ENCODE data around the gene TRAPPC12. TPM values are rescaled to one million over a fixed set of nuclear protein-coding genes. Genes with fewer than 3 reads are reported as not detected.
A peak's percentile ranks its signal among the peaks of the same experiment; 100 is the strongest.

Gene TRAPPC12
- total RNA-seq, 1 donor from 2014 or later, result 89.8 TPM

DNA sequence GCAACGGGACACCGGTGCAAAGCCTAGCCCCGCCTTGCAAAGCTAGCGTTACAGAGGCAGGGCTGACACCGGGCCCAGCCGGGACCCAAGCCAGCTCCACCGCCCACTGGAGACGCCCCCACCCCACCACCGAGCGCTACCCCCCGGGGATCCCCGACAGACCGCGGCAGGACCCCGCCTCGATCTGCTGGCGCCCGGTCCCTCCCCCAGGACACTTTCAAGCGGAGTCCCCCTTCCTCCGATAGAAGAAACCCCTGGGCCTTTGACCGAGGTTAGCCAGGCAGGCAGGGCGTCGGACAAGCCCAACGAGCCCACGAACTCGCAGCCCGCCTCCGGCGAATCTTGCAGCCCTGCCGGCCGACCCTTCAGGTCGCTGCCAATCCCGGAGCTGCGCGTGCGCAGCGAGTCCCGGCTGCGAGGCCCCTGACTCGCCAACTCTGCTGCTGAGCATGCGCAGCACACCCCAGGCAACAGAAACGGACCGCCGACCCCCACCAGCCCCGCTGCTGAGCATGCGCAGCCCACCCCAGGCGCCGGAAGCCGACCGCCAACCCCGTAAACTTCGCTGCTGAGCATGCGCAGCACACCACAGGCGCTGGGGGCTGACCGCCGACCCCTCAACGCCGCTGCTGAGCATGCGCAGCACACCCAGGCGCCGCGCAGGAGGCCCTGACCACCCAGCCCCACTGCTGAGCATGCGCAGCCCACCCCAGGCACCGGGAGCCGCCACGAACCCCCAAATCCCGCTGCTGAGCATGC is 139.2 kb downstream of the TRAPPC12 start:
- Histone ChIP-seq H3K27me3 (no peaks in the 10 kb centered on the region), H3K4me1 (peaks cover 21% of the 10 kb centered on the region), H3K9me3 (no peaks in the 10 kb centered on the region), H3K36me3 (peaks cover 13% of the 10 kb centered on the region), H3K27ac (peak overlapping the region; percentile 99), H3K4me3 (peak overlapping the region; percentile 79)
- intact Hi-C loops (cut with DNase I), result no loop called here
- DNase-seq (peak; percentile 99), ATAC-seq (peak; percentile 95)
- TF ChIP-seq, protein P1, sequence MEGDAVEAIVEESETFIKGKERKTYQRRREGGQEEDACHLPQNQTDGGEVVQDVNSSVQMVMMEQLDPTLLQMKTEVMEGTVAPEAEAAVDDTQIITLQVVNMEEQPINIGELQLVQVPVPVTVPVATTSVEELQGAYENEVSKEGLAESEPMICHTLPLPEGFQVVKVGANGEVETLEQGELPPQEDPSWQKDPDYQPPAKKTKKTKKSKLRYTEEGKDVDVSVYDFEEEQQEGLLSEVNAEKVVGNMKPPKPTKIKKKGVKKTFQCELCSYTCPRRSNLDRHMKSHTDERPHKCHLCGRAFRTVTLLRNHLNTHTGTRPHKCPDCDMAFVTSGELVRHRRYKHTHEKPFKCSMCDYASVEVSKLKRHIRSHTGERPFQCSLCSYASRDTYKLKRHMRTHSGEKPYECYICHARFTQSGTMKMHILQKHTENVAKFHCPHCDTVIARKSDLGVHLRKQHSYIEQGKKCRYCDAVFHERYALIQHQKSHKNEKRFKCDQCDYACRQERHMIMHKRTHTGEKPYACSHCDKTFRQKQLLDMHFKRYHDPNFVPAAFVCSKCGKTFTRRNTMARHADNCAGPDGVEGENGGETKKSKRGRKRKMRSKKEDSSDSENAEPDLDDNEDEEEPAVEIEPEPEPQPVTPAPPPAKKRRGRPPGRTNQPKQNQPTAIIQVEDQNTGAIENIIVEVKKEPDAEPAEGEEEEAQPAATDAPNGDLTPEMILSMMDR (IDR thresholded peaks at IDR 0.05), result no peak

DNA sequence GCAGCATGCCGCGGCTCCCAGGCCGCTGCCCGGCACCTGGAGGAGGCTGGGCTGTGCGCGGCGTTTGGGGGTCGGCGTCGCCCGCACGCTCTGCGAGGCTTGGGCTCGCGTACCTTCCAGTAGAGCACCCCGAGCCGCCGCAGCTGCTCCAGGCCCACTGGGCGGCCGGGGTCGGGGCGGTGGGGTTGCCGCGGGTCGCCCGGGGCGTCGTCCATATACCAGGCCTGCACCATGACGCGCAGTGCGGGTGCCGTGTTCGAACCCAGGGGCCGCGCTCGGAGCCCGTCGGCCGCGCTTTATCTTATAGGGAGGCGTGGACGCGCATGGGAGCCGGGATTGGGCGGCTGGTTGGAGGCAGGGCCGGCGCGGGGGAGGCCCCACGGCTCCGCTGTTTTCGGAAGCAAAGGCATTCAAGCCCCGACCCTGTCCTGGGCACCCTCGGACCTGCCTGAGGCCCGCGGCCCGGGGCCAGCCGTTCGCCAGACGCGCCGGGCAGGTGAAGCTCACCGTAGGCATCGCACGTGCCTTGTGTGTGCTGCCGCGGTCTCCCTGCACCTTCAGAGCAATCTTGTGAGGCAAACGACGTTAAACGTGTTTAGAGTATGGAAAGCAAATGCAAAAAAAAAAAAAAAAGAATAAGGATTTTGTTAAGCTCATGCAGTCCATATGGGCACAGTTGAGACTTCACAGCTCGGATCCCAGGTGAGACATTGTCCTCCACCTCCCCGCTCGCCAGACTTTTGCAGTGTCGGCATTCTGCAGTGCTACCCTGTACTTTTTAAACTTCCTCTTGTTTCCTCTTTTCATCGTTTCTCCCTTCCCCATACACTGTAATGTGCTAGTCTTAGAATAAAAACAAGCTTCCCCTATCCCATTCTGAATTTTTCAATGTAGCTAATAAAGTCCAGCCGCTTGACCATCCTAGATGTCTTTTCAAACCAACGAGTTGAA is 140.0 kb downstream of the TRAPPC12 start, which contains the start of gene ADI1:
ADI1 (minus strand) TSS at position 277 of the 951 bp plus-strand sequence; CDS start at position 233, 44 bp downstream.
- intact Hi-C loops (cut with DNase I), result no loop called here
- peaks cover 30% of the 10 kb centered on the region for H3K4me1 ChIP-seq

DNA sequence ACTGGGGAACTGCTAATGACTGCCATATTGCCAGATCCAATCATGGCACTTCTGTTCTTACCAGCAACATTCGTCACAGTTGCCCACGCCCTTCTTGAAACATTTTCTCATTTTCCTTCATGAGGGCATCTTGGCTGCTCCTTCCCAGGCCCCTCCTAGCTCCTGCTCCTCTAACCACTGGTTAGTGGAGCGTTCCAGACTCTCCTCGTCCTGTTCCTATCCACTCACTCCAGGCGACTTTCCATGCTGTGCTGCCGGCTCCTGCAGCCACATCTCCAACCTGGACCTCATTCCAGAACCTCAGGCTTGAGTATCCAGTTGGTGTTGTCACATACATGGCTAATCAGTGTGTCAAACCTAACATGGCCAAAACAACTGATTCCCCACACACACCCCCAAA is 141.1 kb downstream of the TRAPPC12 start:
- H3K9me3 ChIP-seq, result no peaks in the 10 kb centered on the region
- no peak for DNase-seq
- no peak overlapping the region for H3K27ac ChIP-seq
- peaks cover 7% of the 10 kb centered on the region for H3K36me3 ChIP-seq
- TF ChIP-seq, protein P1 (IDR thresholded peaks at IDR 0.05), result no peak
- ATAC-seq, result no peak
- peaks cover 37% of the 10 kb centered on the region for H3K4me1 ChIP-seq
- no peak overlapping the region for H3K4me3 ChIP-seq
- H3K27me3 ChIP-seq, result no peaks in the 10 kb centered on the region
- intact Hi-C loops (cut with DNase I), result no loop called here

More for the DNA sequence above, 140.0 kb downstream of the TRAPPC12 start, which contains the start of gene ADI1:
- Histone ChIP-seq H3K27me3 (no peaks in the 10 kb centered on the region), H3K9me3 (no peaks in the 10 kb centered on the region), H3K27ac (peak within 1 kb of the TSS; percentile 99), H3K4me3 (peak within 1 kb of the TSS; percentile 79), H3K36me3 (peaks cover 7% of the 10 kb centered on the region)
- DNase-seq (peak; percentile 95), ATAC-seq (peak; percentile 88)
- TF ChIP-seq, protein P1 (IDR thresholded peaks at IDR 0.05), result no peak

DNA sequence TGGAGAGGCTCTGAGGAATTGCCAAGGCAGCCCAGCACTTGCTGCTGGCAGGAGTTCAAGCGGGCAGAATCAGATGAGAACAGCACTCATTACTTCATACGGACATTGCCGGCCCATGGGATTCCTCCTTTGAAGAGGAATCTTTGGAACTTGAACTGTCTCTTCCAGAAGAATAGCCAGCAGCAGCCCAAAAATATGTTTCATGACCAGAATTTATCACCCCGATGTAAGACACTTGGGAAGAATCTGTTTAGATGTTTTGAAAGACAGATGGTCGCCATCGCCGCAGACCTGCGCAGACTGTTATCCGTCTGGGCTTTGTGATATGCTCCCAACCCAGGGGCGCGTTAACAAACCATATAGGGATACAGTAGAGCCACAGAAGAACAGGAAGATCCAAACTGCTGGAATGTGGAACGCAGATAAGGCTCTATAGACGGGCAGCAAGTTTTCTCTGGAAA is 143.5 kb downstream of the TRAPPC12 start:
- TF ChIP-seq, protein P1 (IDR thresholded peaks at IDR 0.05), result no peak
- intact Hi-C loops (cut with DNase I), result no loop called here
- no peak overlapping the region for H3K4me3 ChIP-seq
- H3K4me1 ChIP-seq, result peaks cover 37% of the 10 kb centered on the region
- peak overlapping the region; percentile 66 for H3K27ac ChIP-seq
- no peaks in the 10 kb centered on the region for H3K9me3 ChIP-seq
- ATAC-seq (no peak), DNase-seq (no peak)
- no peaks in the 10 kb centered on the region for H3K27me3 ChIP-seq
- no peaks in the 10 kb centered on the region for H3K36me3 ChIP-seq

DNA sequence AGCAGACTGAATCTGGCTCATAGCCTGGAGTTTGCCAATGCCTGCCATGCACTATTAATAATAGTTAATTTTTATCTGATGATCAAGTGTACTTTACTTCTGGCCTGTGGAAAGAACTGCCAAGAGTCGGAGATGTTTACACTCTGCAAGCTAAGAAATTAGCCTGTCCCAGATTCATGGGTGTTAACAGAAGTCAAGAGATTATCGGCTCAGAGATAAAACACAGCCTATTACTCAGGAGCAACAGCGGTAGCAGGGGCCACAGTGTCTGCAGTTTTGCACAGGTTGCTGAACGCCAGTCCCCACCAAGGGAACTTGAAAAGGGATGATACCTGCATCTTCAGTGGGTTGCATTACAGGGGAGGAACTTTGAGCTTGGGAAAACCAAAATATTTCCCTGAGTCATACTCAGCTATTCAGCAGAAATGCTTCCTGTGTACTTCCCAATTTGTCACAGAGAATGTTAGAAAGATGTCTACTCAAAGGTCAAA is 144.1 kb downstream of the TRAPPC12 start:
- Histone ChIP-seq H3K9me3 (no peaks in the 10 kb centered on the region), H3K36me3 (no peaks in the 10 kb centered on the region), H3K27ac (peak overlapping the region; percentile 66), H3K4me3 (no peak overlapping the region), H3K4me1 (peaks cover 37% of the 10 kb centered on the region), H3K27me3 (no peaks in the 10 kb centered on the region)
- no peak for ATAC-seq
- TF ChIP-seq, protein P1 (IDR thresholded peaks at IDR 0.05), result no peak
- no peak for DNase-seq
- intact Hi-C loops (cut with DNase I), result no loop called here
